Epithelial cell of proximal tubule (primary cell): ENCODE results near the gene PRM2. TPM values are rescaled to one million over a fixed set of nuclear protein-coding genes. Genes with fewer than 3 reads are reported as not detected.

Experiments
- DNase-seq: peaks from one replicate; pipeline ENCODE4 v3.0.0-alpha.2; 2011; ENCODE audit warnings: low read depth
- H3K4me3 ChIP-seq: 2 replicates; pipeline ENCODE4 v1.5.1; 2011; ENCODE audit warnings: low read depth, mild to moderate bottlenecking, low read length
- total RNA-seq: library from RNA; depleted of rRNA; stranded (reverse); fragments of >200 nt; gene quantifications from 2 replicates; pipeline ENCODE4 v1.2.3, GENCODE V29; 2015
- TF ChIP-seq, protein P1 (sequence below): conservative IDR thresholded peaks from 2 replicates; pipeline ENCODE4 v1.5.1; 2012; ENCODE audit warnings: low read depth, mild to moderate bottlenecking, low read length

The PRM2 gene
- total RNA-seq, 1 donor from 2014 or later, result not detected

DNA sequence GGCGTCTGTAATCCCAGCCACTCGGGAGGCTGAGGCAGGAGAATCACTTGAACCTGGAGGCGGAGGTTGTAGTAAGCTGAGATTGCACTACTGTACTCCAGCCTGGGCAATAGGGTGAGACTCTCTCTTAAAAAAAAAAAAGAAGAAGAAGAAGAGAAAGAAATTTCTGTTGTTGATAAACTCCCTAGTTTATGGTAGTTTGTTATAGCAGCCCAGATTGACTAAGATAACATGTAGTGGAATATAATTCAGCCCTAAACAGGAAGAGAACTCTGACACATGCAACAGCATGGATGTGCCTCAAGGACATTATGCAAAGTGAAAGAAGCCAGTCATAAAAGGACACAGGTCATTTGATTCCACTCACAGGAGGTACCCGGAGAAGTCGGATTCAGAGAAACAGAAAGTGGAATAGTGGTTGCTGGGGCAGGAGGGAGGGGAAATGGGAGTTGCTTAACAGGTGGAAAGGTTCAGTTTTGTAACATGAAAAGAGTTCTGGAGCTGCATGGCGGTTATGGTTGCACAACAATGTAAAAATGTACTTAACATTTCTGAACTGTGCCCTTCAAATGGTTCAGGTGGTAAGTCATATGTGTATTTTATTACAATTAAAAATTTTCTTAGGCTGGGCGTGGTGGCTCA, 30.8 kb upstream of the PRM2 start:
- no peak overlapping the region for H3K4me3 ChIP-seq
- DNase-seq, result no peak
- TF ChIP-seq, protein P1, sequence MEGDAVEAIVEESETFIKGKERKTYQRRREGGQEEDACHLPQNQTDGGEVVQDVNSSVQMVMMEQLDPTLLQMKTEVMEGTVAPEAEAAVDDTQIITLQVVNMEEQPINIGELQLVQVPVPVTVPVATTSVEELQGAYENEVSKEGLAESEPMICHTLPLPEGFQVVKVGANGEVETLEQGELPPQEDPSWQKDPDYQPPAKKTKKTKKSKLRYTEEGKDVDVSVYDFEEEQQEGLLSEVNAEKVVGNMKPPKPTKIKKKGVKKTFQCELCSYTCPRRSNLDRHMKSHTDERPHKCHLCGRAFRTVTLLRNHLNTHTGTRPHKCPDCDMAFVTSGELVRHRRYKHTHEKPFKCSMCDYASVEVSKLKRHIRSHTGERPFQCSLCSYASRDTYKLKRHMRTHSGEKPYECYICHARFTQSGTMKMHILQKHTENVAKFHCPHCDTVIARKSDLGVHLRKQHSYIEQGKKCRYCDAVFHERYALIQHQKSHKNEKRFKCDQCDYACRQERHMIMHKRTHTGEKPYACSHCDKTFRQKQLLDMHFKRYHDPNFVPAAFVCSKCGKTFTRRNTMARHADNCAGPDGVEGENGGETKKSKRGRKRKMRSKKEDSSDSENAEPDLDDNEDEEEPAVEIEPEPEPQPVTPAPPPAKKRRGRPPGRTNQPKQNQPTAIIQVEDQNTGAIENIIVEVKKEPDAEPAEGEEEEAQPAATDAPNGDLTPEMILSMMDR, result no peak

DNA sequence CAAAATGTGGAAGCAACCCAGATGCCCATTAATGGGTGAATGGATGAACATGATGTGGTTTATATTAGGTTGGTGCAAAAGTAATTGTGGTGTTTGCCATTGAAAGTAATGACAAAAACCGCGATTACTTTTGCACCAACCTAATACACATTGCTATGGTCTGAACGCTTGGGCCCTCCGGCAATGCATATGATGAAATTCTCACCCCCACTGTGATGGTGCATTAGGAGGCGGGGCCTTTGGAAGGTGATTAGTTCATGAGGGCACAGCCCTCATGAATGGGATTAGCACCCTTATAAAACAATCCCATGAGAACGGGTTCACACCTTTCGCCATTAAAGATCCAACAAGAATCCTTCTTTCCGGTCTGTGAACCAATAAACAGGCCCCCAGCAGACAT, 30.1 kb upstream of the PRM2 start:
- H3K4me3 ChIP-seq, result no peak overlapping the region
- TF ChIP-seq, protein P1, result no peak
- DNase-seq, result no peak

DNA sequence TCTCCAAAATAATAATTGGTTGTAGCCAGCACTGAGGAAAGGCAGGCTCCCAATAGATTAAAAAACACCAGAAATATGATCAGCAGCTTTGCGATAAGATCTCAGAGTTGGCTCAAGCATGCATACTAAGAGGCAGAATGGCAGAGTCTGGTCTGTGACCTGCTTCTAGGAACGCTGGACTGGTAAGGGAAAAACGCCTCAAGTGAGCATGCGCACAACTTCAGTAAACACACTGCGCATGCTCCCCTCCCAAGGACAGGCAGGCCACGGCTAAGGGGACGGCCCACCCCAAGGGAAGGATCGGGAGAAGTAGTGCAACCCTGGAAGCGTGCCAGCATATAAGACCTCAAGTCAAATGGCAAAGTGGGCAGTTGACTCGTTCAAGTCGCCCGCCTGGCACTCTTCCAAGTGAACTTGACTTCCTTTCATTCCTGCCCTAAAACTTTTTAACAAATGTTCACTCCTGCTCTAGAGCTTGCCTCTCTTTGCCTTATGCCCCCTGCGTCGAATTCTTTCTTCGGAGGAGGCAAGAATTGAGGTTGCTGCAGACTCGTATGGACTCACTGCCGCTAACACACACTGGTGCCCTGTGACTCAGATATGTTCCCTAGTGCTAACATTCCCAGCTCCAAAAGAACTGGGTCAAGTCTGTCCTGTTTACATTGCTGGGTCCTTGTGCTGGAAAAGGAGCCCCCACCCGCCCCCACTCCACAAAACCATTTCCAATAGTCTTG, 27.3 kb upstream of the PRM2 start:
- TF ChIP-seq, protein P1, result no peak
- H3K4me3 ChIP-seq, result no peak overlapping the region
- no peak for DNase-seq

DNA sequence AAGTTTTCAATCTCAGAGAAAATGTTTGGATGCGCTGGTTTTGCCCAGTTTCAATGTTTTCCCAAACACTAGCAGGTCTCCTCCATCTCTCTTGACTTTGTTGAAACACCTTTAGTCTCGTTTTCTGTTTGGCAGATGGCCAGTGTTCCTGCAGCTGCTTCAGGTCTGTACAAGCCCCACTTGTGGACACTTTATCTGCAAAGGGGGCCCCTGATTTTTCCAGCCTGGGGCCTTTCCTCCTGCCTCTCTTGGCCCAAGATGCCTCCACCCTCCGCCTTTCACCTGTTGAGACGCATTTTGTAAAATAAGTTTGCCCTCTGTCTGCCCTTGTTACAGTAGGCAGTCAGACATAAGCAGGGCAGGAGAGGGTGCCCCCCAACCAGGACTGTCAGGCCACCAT, 26.7 kb upstream of the PRM2 start:
- no peak for DNase-seq

DNA sequence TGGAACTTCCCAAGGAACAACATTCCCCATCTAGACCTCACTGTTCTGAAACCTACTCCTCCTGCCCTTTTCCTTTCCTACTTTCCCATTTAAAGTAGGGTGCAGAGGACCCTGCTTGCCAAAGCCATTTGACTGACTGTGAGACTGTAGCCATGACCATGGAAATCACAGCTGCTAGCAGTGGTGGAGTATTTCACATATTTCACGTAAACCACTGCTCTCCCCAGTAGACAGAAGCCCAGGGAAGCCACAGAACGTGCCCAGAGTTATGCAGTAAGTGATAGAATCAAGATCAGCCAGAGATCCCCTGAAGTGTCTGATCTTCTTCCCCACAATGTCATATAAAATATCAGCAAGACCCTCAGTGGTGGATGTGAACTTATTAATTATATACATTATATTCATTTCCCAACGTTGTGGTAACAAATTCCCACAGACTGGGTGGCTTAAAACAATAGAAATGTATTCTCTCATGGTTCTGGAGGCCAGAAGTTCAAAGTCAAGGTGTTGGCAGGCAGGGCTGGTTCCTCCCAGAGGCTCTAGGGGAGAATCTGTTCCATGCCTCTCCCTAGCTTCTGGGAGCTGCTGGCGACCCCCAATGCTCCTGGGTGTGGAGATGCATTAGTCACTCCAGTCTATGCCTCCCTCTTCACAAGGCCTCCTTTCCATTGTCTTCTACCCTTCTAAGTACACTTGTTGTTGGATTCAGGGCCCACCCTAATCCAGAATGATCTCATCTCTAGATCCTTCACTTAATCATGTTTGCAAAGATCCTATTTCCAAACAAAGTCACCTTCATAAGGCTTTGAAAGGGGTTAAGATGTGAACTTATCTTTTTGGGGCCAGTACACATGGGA, 25.6 kb upstream of the PRM2 start:
- TF ChIP-seq, protein P1, result no peak
- DNase-seq, result no peak
- no peak overlapping the region for H3K4me3 ChIP-seq

More for the DNA sequence above, 26.7 kb upstream of the PRM2 start:
- TF ChIP-seq, protein P1, result no peak
- H3K4me3 ChIP-seq, result no peak overlapping the region

DNA sequence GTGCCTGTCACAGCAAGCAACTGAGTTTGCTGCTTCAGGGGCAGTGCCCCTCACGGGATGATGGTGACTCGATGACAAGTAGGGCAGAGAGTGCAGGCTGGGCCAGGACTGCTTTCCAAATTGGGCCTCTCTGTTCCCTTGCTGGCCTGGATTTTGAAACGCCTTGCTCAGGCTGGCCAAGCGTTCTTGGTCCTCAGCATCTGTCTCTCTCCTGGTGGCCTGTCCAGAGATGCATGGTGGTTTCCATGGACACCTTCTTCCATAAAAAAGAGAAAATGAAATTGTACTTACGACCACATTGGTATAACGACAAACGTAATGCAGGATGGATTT, 24.2 kb upstream of the PRM2 start:
- no peak for DNase-seq
- TF ChIP-seq, protein P1, result no peak
- H3K4me3 ChIP-seq, result no peak overlapping the region
